ENCODE results near the gene CCNDBP1. TPM values are rescaled to one million over a fixed set of nuclear protein-coding genes. Genes with fewer than 3 reads are reported as not detected.
A peak's percentile ranks its signal among the peaks of the same experiment; 100 is the strongest.
"Not testable (repeated sequence)": the region's sequence is repeated elsewhere in the genome, so short reads cannot be mapped to it uniquely, and the experiment has no call there.

Gene CCNDBP1
- total RNA-seq, 1 donor from 2014 or later: 44.9 TPM

DNA sequence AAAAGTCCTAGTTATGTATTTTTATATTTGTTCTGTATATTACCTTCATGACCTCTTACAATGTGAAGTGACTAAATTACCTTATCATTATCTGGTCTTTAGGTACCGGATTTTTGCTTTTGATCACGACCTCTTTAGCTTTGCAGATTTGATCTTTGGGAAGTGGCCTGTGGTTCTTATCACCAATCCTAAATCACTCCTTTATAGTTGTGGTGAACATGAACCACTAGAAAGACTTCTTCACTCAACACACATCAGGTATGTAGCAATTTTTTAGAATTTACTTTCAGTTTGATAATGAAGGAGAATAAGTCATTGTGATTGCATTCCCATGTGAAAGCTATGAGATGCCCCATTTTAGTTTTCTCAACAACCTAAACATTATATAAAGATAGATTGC is 33.5 kb upstream of the CCNDBP1 start:
- TF ChIP-seq, protein P1, sequence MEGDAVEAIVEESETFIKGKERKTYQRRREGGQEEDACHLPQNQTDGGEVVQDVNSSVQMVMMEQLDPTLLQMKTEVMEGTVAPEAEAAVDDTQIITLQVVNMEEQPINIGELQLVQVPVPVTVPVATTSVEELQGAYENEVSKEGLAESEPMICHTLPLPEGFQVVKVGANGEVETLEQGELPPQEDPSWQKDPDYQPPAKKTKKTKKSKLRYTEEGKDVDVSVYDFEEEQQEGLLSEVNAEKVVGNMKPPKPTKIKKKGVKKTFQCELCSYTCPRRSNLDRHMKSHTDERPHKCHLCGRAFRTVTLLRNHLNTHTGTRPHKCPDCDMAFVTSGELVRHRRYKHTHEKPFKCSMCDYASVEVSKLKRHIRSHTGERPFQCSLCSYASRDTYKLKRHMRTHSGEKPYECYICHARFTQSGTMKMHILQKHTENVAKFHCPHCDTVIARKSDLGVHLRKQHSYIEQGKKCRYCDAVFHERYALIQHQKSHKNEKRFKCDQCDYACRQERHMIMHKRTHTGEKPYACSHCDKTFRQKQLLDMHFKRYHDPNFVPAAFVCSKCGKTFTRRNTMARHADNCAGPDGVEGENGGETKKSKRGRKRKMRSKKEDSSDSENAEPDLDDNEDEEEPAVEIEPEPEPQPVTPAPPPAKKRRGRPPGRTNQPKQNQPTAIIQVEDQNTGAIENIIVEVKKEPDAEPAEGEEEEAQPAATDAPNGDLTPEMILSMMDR (IDR thresholded peaks at IDR 0.05): no peak
- H3K36me3 ChIP-seq: peaks cover 38 to 77% of the 10 kb centered on the region in 2 donors
- no peaks in the 10 kb centered on the region for H3K4me1 ChIP-seq
- no peak for DNase-seq (ENCODE audit: low spot score in 2 of 2)
- no peaks in the 10 kb centered on the region for H3K27me3 ChIP-seq
- H3K27ac ChIP-seq: no peak overlapping the region
- H3K9me3 ChIP-seq: no peaks in the 10 kb centered on the region
- intact Hi-C loops (cut with DNase I): no loop called here
- H3K4me3 ChIP-seq: no peak overlapping the region

- no peak overlapping the region for H3K27ac ChIP-seq
- intact Hi-C loops (cut with DNase I): no loop called here
- H3K9me3 ChIP-seq: no peaks in the 10 kb centered on the region
- TF ChIP-seq, protein P1 (IDR thresholded peaks at IDR 0.05): no peak
- H3K4me1 ChIP-seq: no peaks in the 10 kb centered on the region
- H3K27me3 ChIP-seq: no peaks in the 10 kb centered on the region
- H3K4me3 ChIP-seq: no peak overlapping the region
- DNase-seq (ENCODE audit: low spot score in 2 of 2): no peak
- H3K36me3 ChIP-seq: peaks cover 43 to 76% of the 10 kb centered on the region in 2 donors
Measured at GRCh38 chr15:43153269-43153668, 31.9 kb upstream of the CCNDBP1 start.

DNA sequence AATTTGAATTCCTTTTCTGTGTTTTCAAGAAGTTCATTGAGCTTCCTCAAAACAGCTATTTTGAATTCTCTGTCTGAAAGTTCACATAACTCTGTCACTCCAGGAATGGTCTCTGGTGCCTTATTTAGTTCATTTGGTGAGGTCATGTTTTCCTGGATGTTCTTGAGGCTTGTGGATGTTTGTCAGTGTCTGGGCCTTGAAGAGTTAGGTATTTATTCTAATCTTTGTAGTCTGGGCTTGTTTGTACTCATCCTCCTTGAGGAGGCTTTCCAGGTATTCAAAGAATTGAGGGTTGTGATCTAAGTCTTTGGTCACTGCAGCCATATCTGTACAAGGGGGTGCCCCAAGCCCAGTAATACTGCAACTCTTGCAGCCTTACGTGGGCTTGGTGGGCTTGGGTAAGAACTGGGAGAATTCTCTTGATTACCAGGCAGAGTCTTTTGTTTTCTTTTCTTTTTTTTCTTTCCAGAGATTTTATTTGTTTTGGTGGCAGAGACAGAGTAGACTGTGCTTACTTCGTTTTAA is 19.3 kb upstream of the CCNDBP1 start:
- H3K9me3 ChIP-seq: no peaks in the 10 kb centered on the region
- H3K4me3 ChIP-seq: no peak overlapping the region
- peaks cover 37 to 40% of the 10 kb centered on the region in 2 donors for H3K36me3 ChIP-seq
- no peak for DNase-seq (ENCODE audit: low spot score in 2 of 2)
- H3K27me3 ChIP-seq: no peaks in the 10 kb centered on the region
- H3K4me1 ChIP-seq: peaks cover 0 to 9% of the 10 kb centered on the region in 2 donors
- no peak overlapping the region for H3K27ac ChIP-seq
- TF ChIP-seq, protein P1 (IDR thresholded peaks at IDR 0.05): no peak
- intact Hi-C loops (cut with DNase I): no loop called here

DNA sequence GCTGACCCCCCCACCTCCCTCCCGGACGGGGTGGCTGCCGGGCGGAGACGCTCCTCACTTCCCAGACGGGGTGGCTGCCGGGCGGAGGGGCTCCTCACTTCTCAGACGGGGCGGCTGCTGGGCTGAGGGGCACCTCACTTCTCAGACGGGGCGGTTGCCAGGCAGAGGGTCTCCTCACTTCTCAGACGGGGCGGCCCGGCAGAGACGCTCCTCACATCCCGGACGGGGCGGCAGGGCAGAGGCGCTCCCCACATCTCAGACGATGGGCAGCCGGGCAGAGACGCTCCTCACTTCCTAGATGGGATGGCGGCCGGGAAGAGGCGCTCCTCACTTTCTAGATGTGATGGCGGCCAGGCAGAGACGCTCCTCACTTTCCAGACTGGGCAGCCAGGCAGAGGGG is 17.9 kb upstream of the CCNDBP1 start:
- intact Hi-C loops (cut with DNase I); H3K27me3 ChIP-seq; H3K4me3 ChIP-seq; DNase-seq (ENCODE audit: low spot score in 2 of 2); H3K9me3 ChIP-seq; H3K27ac ChIP-seq; H3K4me1 ChIP-seq: not testable (repeated sequence)
- H3K36me3 ChIP-seq: peaks cover 28 to 34% of the 10 kb centered on the region in 2 donors

DNA sequence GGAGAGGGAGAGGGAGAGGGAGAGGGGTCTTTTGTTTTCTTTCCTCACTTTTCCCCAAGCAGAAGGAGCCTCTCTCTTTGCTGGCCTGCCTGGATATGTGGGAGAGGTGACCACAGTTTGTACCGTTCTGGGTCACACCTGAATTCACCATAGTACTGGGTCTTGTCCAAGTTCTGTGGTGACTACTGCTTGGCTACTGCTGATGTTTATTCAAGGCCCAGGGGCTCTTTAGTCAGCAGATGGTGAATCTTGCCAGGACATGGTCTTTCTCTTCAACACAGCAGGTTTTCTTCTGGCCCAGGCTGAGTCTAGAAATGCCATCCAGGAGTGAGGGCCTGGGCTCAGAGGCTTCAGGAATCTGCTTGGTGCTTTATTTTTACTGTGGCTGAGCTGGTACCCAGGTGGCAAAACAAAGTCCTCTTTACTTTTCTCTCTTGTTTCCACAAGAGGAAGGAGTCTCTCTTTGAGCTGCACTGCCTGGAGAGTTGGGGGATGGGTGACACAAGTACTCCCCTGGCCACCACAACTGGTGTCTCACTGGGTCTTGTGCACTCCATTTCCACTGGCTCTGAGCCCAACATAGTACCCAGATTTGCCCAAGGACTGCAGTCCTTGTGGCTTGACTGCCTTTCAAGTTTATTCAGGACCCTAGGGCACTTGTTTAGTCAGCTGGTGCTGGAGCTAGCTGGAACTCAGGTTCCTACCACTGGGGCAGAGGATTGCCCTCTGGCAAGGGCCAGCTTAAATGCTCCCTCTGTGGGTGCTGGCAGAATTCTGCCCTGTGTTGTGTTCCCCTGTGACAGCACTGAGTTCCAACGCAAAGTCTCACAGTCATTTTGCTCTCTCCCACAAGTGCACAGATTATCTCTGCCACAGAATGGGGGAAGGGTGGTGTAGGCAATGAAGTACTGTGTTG is 16.8 kb upstream of the CCNDBP1 start:
- Histone ChIP-seq H3K9me3 (no peaks in the 10 kb centered on the region), H3K4me3 (no peak overlapping the region), H3K36me3 (peaks cover 27 to 37% of the 10 kb centered on the region in 2 donors), H3K27ac (peak overlapping the region; percentile 55 to 57), H3K4me1 (peaks cover 0 to 9% of the 10 kb centered on the region in 2 donors), H3K27me3 (no peaks in the 10 kb centered on the region)
- TF ChIP-seq, protein P1 (IDR thresholded peaks at IDR 0.05): no peak
- no peak for DNase-seq (ENCODE audit: low spot score in 2 of 2)
- intact Hi-C loops (cut with DNase I): no loop called here

GRCh38 chr15:43169888-43170287 is 15.3 kb upstream of the CCNDBP1 start:
- intact Hi-C loops (cut with DNase I): no loop called here
- no peak for DNase-seq (ENCODE audit: low spot score in 2 of 2)
- peak overlapping the region in 1 of 2 donors; percentile 57 for H3K27ac ChIP-seq
- peaks cover 0 to 9% of the 10 kb centered on the region in 2 donors for H3K4me1 ChIP-seq
- TF ChIP-seq, protein P1 (IDR thresholded peaks at IDR 0.05): no peak
- H3K27me3 ChIP-seq: no peaks in the 10 kb centered on the region
- H3K4me3 ChIP-seq: no peak overlapping the region
- H3K9me3 ChIP-seq: no peaks in the 10 kb centered on the region
- H3K36me3 ChIP-seq: peaks cover 28 to 45% of the 10 kb centered on the region in 2 donors

- H3K4me3 ChIP-seq; H3K27me3 ChIP-seq; H3K4me1 ChIP-seq; intact Hi-C loops (cut with DNase I); H3K27ac ChIP-seq; DNase-seq (ENCODE audit: low spot score in 2 of 2); H3K9me3 ChIP-seq: not testable (repeated sequence)
- peaks cover 24 to 54% of the 10 kb centered on the region in 2 donors for H3K36me3 ChIP-seq
Measured at GRCh38 chr15:43175656-43176309, 9.4 kb upstream of the CCNDBP1 start.

DNA sequence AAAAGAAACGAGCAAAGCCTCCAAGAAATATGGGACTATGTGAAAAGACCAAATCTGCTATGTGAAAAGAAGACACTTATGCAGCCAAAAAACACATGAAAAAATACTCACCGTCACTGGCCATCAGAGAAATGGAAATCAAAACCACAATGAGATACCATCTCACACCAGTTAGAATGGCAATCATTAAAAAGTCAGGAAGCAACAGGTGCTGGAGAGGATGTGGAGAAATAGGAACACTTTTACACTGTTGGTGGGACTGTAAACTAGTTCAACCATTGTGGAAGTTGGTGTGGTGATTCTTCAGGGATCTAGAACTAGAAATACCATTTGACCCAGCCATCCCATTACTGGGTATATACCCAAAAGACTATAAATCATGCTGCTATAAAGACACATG is 8.1 kb upstream of the CCNDBP1 start:
- H3K27ac ChIP-seq; intact Hi-C loops (cut with DNase I); H3K9me3 ChIP-seq; H3K4me3 ChIP-seq; DNase-seq (ENCODE audit: low spot score in 2 of 2); H3K27me3 ChIP-seq; H3K4me1 ChIP-seq: not testable (repeated sequence)
- H3K36me3 ChIP-seq: peaks cover 19 to 52% of the 10 kb centered on the region in 2 donors

Measured in ascending aorta (tissue), 2 donors.